NB4 (cell line): ENCODE results near the gene RYR3.

ENCODE experiments used
- CTCF ChIP-seq: IDR thresholded peaks from one replicate; pipeline ENCODE4 v1.5.1; 2012; ENCODE audit warnings: low read depth, low read length
- MAX ChIP-seq: IDR thresholded peaks from 2 replicates; pipeline ENCODE4 v1.6.1; 2011; ENCODE audit warnings: low read depth, low read length
- MYC ChIP-seq: IDR thresholded peaks from 2 replicates; pipeline ENCODE4 v1.6.1; 2011; ENCODE audit warnings: low read depth, low read length

- no peak for TF ChIP-seq CTCF
- TF ChIP-seq MAX, result no peak
- no peak for TF ChIP-seq MYC
Observed at GRCh38 chr15:33785366-33785765, 474.6 kb downstream of the RYR3 start.
